Heart left ventricle (tissue), 16 donors: Measurements from ENCODE around the gene PFKP. TPM values are rescaled to one million over a fixed set of nuclear protein-coding genes. Genes with fewer than 3 reads are reported as not detected.
A peak's percentile ranks its signal among the peaks of the same experiment; 100 is the strongest.
"Not testable (repeated sequence)": the region's sequence is repeated elsewhere in the genome, so short reads cannot be mapped to it uniquely, and the experiment has no call there.

Experiments
- ATAC-seq, 4 donors: fragments of 200-7000 bp; cut with Tn5 transposase; one replicate each; pipeline ENCODE4 v1.9.1; 2020 to 2022; ENCODE audit warnings: moderate library complexity in 4 of 4, mild to moderate bottlenecking in 3 of 4, moderate number of reproducible peaks in 1 of 4
- DNase-seq, 5 donors: peaks; one replicate each; pipeline ENCODE4 v3.0.0-alpha.2; 2020
- H3K27ac ChIP-seq, 12 donors: fragments of 200-600 bp; sonication (generic) in 4 of 12; one replicate each; pipeline versions ENCODE4 v1.5.0 to v1.8.0; 2016 to 2022; ENCODE audit warnings: mild to moderate bottlenecking in 2 of 12
- H3K27me3 ChIP-seq, 9 donors: fragments of 200-600 bp; sonication (generic) in 2 of 9; one replicate each; pipeline versions ENCODE4 v1.5.1 to v1.8.0; 2016 to 2022; ENCODE audit warnings: mild to moderate bottlenecking in 3 of 9
- H3K36me3 ChIP-seq, 9 donors: fragments of 200-600 bp; sonication (generic) in 2 of 9; one replicate each; pipeline versions ENCODE4 v1.5.0 to v1.8.0; 2018 to 2022; ENCODE audit warnings: mild to moderate bottlenecking in 2 of 9
- H3K4me1 ChIP-seq, 12 donors: fragments of 200-600 bp; sonication (generic) in 4 of 12; one replicate each; pipeline versions ENCODE4 v1.5.0 to v1.8.0; 2016 to 2022; ENCODE audit warnings: mild to moderate bottlenecking in 3 of 12
- H3K4me3 ChIP-seq, 12 donors: fragments of 200-600 bp; sonication (generic) in 4 of 12; one replicate each; pipeline versions ENCODE4 v1.5.0 to v1.8.0; 2017 to 2022; ENCODE audit warnings: mild to moderate bottlenecking in 9 of 12, moderate library complexity in 4 of 12
- H3K9me3 ChIP-seq, 12 donors: fragments of 200-600 bp; sonication (generic) in 4 of 12; one replicate each; pipeline versions ENCODE4 v1.5.0 to v1.8.0; 2016 to 2022; ENCODE audit warnings: mild to moderate bottlenecking in 1 of 12
- POLR2A ChIP-seq, 2 donors: fragments of 450-650 bp; IDR thresholded peaks; one replicate each; pipeline ENCODE4 v1.6.1; 2017; ENCODE audit warnings: antibody characterized with exemption in 2 of 2, mild to moderate bottlenecking in 2 of 2, moderate library complexity in 2 of 2
- WGBS, 4 donors: extraction: QIAGEN DNeasy Blood & Tissue Kit in 2 of 4; methylation state at CpG; one replicate each; pipeline versions ENCODE4 v1.1.5 to v1.1.7; 2013 to 2018; 5-methylcytosine and 5-hydroxymethylcytosine counted together
- intact Hi-C, 10 donors: fragments of 100-400 bp; cut with DNase I; formaldehyde crosslinking; loops; one replicate each; pipeline versions ENCODE4 v1.11.1 to v1.14.2; 2022
- polyA plus RNA-seq, 2 donors: library from polyadenylated mRNA; stranded (reverse); fragments of 200-250 nt; gene quantifications; one replicate each; pipeline ENCODE4 v1.2.3, GENCODE V29; 2013
- total RNA-seq, 9 donors: library from RNA; depleted of rRNA in 2 of 9; stranded (reverse); fragments of >200 nt in 2 of 9; fragmentation: NEBNext Ultra II Directional in 3 of 9; extraction: Animal tissue kit (Norgen Biotek cat#: 25700) in 3 of 9; gene quantifications; one replicate each; pipeline versions ENCODE4 v1.1.0 to v1.2.4, GENCODE V29; 2016 to 2023
- TF ChIP-seq, protein P1 (sequence below), 12 donors: fragments of 200-600 bp; sonication (generic) in 4 of 12; IDR thresholded peaks; one replicate each; pipeline versions ENCODE4 v1.5.0 to v1.8.0; 2018 to 2022; ENCODE audit warnings: antibody characterized with exemption in 12 of 12, mild to moderate bottlenecking in 5 of 12
- donor health status: ischemic (EF 13 %, LVEDD 7.1; RV severe dilation, severe dysfunction).
- donor health status: healthy with polysubstance abuse.
- donor health status: DM: no; HTN: yes; CAD: no.
- donor health status: DM: no; HTN: no; CAD: no.
- donor health status: ischemic (EF 25% LVEDD 6.9; RV normal size, moderate dysfunction).
- donor health status: ischemic (EF 25% LVEDD 5.7; RV mildly dilated, moderate dysfunction).
- donor health status: healthy.
- donor health status: DM: yes; HTN: yes; CAD: no.
- donor health status: ischemic (EF 35%, LVEDD 5.7; RV mildly dilated, moderate dysfunction).
- donor health status: nonischemic (EF 11% LVEDD 7.7; RV severe dilation, severe dysfunction).
- donor health status: DM: yes; HTN: yes; CAD: no.
- donor health status: PGD.
- donor health status: ischemic (EF 29% LVEDD 5.4; RV normal size, mild dysfunction).
- donor health status: nonischemic (EF 23%, LVEDD 6.1; RV moderate dilation, normal function).

The PFKP gene
- total and polyA plus RNA-seq, 11 donors = 68.0 to 318 (median 183) TPM

GRCh38 chr10:3060481-3060889, 6.9 kb upstream of the PFKP start:
- Histone ChIP-seq H3K27me3 (no peaks in the 10 kb centered on the region), H3K4me1 (peaks cover 0 to 14% (median 0%) of the 10 kb centered on the region in 12 donors), H3K27ac (no peak overlapping the region), H3K9me3 (no peaks in the 10 kb centered on the region), H3K36me3 (no peaks in the 10 kb centered on the region), H3K4me3 (no peak overlapping the region)
- no peak for TF ChIP-seq POLR2A (IDR thresholded peaks at IDR 0.05)
- TF ChIP-seq, protein P1, sequence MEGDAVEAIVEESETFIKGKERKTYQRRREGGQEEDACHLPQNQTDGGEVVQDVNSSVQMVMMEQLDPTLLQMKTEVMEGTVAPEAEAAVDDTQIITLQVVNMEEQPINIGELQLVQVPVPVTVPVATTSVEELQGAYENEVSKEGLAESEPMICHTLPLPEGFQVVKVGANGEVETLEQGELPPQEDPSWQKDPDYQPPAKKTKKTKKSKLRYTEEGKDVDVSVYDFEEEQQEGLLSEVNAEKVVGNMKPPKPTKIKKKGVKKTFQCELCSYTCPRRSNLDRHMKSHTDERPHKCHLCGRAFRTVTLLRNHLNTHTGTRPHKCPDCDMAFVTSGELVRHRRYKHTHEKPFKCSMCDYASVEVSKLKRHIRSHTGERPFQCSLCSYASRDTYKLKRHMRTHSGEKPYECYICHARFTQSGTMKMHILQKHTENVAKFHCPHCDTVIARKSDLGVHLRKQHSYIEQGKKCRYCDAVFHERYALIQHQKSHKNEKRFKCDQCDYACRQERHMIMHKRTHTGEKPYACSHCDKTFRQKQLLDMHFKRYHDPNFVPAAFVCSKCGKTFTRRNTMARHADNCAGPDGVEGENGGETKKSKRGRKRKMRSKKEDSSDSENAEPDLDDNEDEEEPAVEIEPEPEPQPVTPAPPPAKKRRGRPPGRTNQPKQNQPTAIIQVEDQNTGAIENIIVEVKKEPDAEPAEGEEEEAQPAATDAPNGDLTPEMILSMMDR (IDR thresholded peaks at IDR 0.05) = no peak
- no peak for ATAC-seq
- DNase-seq = no peak
- intact Hi-C loops = no loop called here
- WGBS, 4 donors = 82 to 86% (median 83%) methylated on average over 4 of the region's 4 CpGs

GRCh38 chr10:3061323-3061898, 5.9 kb upstream of the PFKP start:
- H3K27ac ChIP-seq, intact Hi-C loops, H3K27me3 ChIP-seq, DNase-seq, H3K4me3 ChIP-seq, H3K36me3 ChIP-seq, ATAC-seq, H3K9me3 ChIP-seq: not testable (repeated sequence)
- 22 to 57% (median 41%) methylated on average over 3 to 6 of the region's 6 CpGs for WGBS, 4 donors
- peaks cover 0 to 22% (median 5%) of the 10 kb centered on the region in 12 donors for H3K4me1 ChIP-seq

DNA sequence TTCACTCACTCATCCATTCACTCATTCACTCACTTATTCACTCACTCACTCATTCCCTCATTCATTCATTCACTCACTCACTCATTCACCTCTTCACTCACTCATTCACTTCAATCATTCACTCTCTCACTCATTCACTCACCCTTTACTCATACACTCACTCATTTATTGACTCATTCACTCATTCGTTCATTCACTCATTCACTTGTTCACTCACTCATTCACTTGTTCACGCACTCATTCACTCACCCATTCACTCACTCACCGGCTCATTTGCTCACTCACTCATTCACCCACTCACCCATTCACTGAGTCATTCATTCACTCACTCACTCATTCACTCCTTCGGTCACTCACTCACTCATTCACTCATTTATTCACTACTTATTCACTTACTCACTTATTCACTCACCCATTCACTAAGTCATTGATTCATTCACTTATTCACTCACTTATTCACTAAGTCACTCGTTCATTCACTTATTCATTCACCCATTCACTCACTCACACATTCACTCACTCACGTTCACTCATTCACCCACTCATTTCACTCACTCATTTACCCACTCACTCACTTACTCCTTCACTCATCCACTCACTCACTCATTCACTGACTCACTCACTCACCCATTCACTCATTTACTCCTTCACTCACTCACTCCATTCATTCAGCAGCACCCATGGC, 4.7 kb upstream of the PFKP start:
- H3K27ac ChIP-seq = no peak overlapping the region
- H3K36me3 ChIP-seq = no peaks in the 10 kb centered on the region
- 56 to 69% (median 58%) methylated on average over 5 to 6 of the region's 6 CpGs for whole genome bisulfite sequencing, 4 donors
- TF ChIP-seq, protein P1 (IDR thresholded peaks at IDR 0.05) = no peak
- TF ChIP-seq POLR2A (IDR thresholded peaks at IDR 0.05) = no peak
- ATAC-seq (no peak), DNase-seq (no peak)
- intact Hi-C loops = no loop called here
- H3K9me3 ChIP-seq = no peaks in the 10 kb centered on the region
- peaks cover 0 to 29% (median 9%) of the 10 kb centered on the region in 12 donors for H3K4me1 ChIP-seq
- no peak overlapping the region for H3K4me3 ChIP-seq
- peaks cover 0 to 9% (median 0%) of the 10 kb centered on the region in 9 donors for H3K27me3 ChIP-seq

DNA sequence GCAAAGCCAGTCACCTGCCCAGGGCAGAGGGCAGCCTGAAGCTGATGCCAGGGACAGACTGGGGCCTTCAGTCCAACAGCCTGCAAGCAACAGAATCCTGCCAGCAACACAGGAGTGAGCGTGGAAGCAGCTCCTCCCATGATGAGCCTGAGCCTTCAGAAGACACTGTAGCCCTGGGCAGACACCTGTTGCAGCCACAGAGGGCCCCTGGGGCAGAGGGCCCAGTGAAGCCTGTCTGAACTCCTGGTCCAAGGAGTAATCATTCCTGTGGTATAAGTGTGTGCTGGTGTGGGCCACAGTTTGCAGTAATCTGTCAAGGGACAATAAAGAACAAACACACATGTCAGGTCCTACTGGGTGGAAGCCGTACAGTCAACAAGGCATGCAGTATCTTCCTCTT, 2.9 kb upstream of the PFKP start:
- Histone ChIP-seq H3K9me3 (no peaks in the 10 kb centered on the region), H3K36me3 (no peaks in the 10 kb centered on the region), H3K4me1 (peaks cover 0 to 43% (median 13%) of the 10 kb centered on the region in 12 donors), H3K27me3 (peaks cover 0 to 9% (median 0%) of the 10 kb centered on the region in 9 donors), H3K27ac (peak overlapping the region in 1 of 12 donors; percentile 19), H3K4me3 (no peak overlapping the region)
- no peak for TF ChIP-seq POLR2A (IDR thresholded peaks at IDR 0.05)
- TF ChIP-seq, protein P1 (IDR thresholded peaks at IDR 0.05) = no peak
- 51 to 78% (median 70%) methylated on average over 1 to 2 of the region's 2 CpGs for WGBS, 4 donors
- ATAC-seq (no peak), DNase-seq (no peak)
- intact Hi-C loops = no loop called here
